ENCODE results near the gene APBB1IP. TPM values are rescaled to one million over a fixed set of nuclear protein-coding genes. Genes with fewer than 3 reads are reported as not detected.
"Not testable (repeated sequence)": the region's sequence is repeated elsewhere in the genome, so short reads cannot be mapped to it uniquely, and the experiment has no call there.

Gene APBB1IP
- total RNA-seq, 1 experiment from 2014 or later, result not detected

- no peak for ATAC-seq
- POLR2A ChIA-PET (ENCODE audit: unreplicated experiment), result no interaction called here
- no peaks in the 10 kb centered on the region for H3K9me3 ChIP-seq (ENCODE audit: low read length)
- no peaks in the 10 kb centered on the region for H3K27me3 ChIP-seq (ENCODE audit: low read length)
- H3K4me1 ChIP-seq (ENCODE audit: insufficient read depth, low read length), result peaks cover 45% of the 10 kb centered on the region
- H3K36me3 ChIP-seq (ENCODE audit: low read depth, low read length), result no peaks in the 10 kb centered on the region
- H3K4me3 ChIP-seq (ENCODE audit: low read length), result peak overlapping the region; percentile 45; the same call in 1 of the 2 replicates
- H3K27ac ChIP-seq (ENCODE audit: low read length), result peak overlapping the region; percentile 99
- H3K79me2 ChIP-seq (ENCODE audit: low read length), result no peaks in the 10 kb centered on the region
- no TSS peak for BruUV-seq (replicated peaks)
- peak overlapping the region; percentile 80 for H3K4me2 ChIP-seq (ENCODE audit: low read length)
- no peaks in the 10 kb centered on the region for H4K20me1 ChIP-seq (ENCODE audit: low read length)
- CTCF ChIA-PET, result no interaction called here
- TF ChIP-seq EZH2phosphoT487 (IDR thresholded peaks at IDR 0.05; ENCODE audit: borderline replicate concordance, low read length) (no peak), CTCF (conservative IDR thresholded peaks at IDR 0.05; ENCODE audit: low read depth, low read length) (no peak), EZH2 (IDR thresholded peaks at IDR 0.05; ENCODE audit: low read length, unreplicated experiment) (no peak)
- no peaks in the 10 kb centered on the region for H3F3A ChIP-seq (ENCODE audit: low read length, unreplicated experiment)
- peak overlapping the region; percentile 87 for H3K9ac ChIP-seq (ENCODE audit: low read length)
- H2AFZ ChIP-seq (ENCODE audit: low read length), result peak overlapping the region; percentile 9; the same call in 1 of the 2 replicates
- no peaks in the 10 kb centered on the region for H3K9me2 ChIP-seq (replicated peaks; ENCODE audit: low read length)
- intact Hi-C loops (cut with micrococcal nuclease), result no loop called here
- peak; percentile 82 for DNase-seq
Observed at GRCh38 chr10:26486990-26487850, 49.1 kb downstream of the APBB1IP start.

- TF ChIP-seq CTCF (conservative IDR thresholded peaks at IDR 0.05; ENCODE audit: low read depth, low read length), result no peak
- TF ChIP-seq EZH2 (IDR thresholded peaks at IDR 0.05; ENCODE audit: low read length, unreplicated experiment), result no peak
- no peak for TF ChIP-seq EZH2phosphoT487 (IDR thresholded peaks at IDR 0.05; ENCODE audit: borderline replicate concordance, low read length)
- intact Hi-C loops (cut with micrococcal nuclease), result no loop called here
- no TSS peak for BruUV-seq (replicated peaks)
- Histone ChIP-seq H3K4me3 (ENCODE audit: low read length) (no peak overlapping the region), H3F3A (ENCODE audit: low read length, unreplicated experiment) (no peaks in the 10 kb centered on the region), H3K4me2 (ENCODE audit: low read length) (0 out of 2 replicates have a peak overlapping the region, but pooled peaks have one; percentile 19), H4K20me1 (ENCODE audit: low read length) (no peaks in the 10 kb centered on the region), H2AFZ (ENCODE audit: low read length) (peak overlapping the region; percentile 42; the same call in 1 of the 2 replicates), H3K79me2 (ENCODE audit: low read length) (no peaks in the 10 kb centered on the region), H3K9me3 (ENCODE audit: low read length) (no peaks in the 10 kb centered on the region), H3K27ac (ENCODE audit: low read length) (peak overlapping the region; percentile 99), H3K4me1 (ENCODE audit: insufficient read depth, low read length) (peaks cover 42% of the 10 kb centered on the region), H3K9ac (ENCODE audit: low read length) (peak overlapping the region; percentile 60), H3K9me2 (replicated peaks; ENCODE audit: low read length) (no peaks in the 10 kb centered on the region), H3K27me3 (ENCODE audit: low read length) (no peaks in the 10 kb centered on the region), H3K36me3 (ENCODE audit: low read depth, low read length) (no peaks in the 10 kb centered on the region)
- CTCF ChIA-PET, result no interaction called here
- POLR2A ChIA-PET (ENCODE audit: unreplicated experiment), result no interaction called here
- no peak for ATAC-seq
- peak; percentile 63 for DNase-seq
Observed at GRCh38 chr10:26488344-26488743, 50.2 kb downstream of the APBB1IP start.

- BruUV-seq (replicated peaks), result no TSS peak
- Histone ChIP-seq H3K4me1 (ENCODE audit: insufficient read depth, low read length) (peaks cover 37% of the 10 kb centered on the region), H2AFZ (ENCODE audit: low read length) (0 out of 2 replicates have a peak overlapping the region, but pooled peaks have one; percentile 42), H3F3A (ENCODE audit: low read length, unreplicated experiment) (no peaks in the 10 kb centered on the region), H3K4me2 (ENCODE audit: low read length) (no peak overlapping the region), H3K27me3 (ENCODE audit: low read length) (no peaks in the 10 kb centered on the region), H3K36me3 (ENCODE audit: low read depth, low read length) (no peaks in the 10 kb centered on the region), H4K20me1 (ENCODE audit: low read length) (no peaks in the 10 kb centered on the region), H3K4me3 (ENCODE audit: low read length) (no peak overlapping the region), H3K79me2 (ENCODE audit: low read length) (no peaks in the 10 kb centered on the region), H3K27ac (ENCODE audit: low read length) (peak overlapping the region; percentile 99), H3K9ac (ENCODE audit: low read length) (peak overlapping the region; percentile 43; the same call in 1 of the 2 replicates), H3K9me2 (replicated peaks; ENCODE audit: low read length) (no peaks in the 10 kb centered on the region), H3K9me3 (ENCODE audit: low read length) (no peaks in the 10 kb centered on the region)
- ATAC-seq (no peak), DNase-seq (no peak)
- intact Hi-C loops (cut with micrococcal nuclease), result no loop called here
- TF ChIP-seq CTCF (conservative IDR thresholded peaks at IDR 0.05; ENCODE audit: low read depth, low read length) (no peak), EZH2 (IDR thresholded peaks at IDR 0.05; ENCODE audit: low read length, unreplicated experiment) (no peak), EZH2phosphoT487 (IDR thresholded peaks at IDR 0.05; ENCODE audit: borderline replicate concordance, low read length) (no peak)
- ChIA-PET POLR2A (ENCODE audit: unreplicated experiment) (no interaction called here), CTCF (no interaction called here)
Observed at GRCh38 chr10:26489081-26489480, 50.9 kb downstream of the APBB1IP start.

GRCh38 chr10:26490367-26490766 lies 52.2 kb downstream of the APBB1IP start:
- ATAC-seq; CTCF ChIA-PET; BruUV-seq (replicated peaks); H3K4me2 ChIP-seq (ENCODE audit: low read length); H3K79me2 ChIP-seq (ENCODE audit: low read length); H3K4me3 ChIP-seq (ENCODE audit: low read length); DNase-seq; H3K36me3 ChIP-seq (ENCODE audit: low read depth, low read length); H3F3A ChIP-seq (ENCODE audit: low read length, unreplicated experiment); intact Hi-C loops (cut with micrococcal nuclease); H3K27me3 ChIP-seq (ENCODE audit: low read length); H3K9ac ChIP-seq (ENCODE audit: low read length); H4K20me1 ChIP-seq (ENCODE audit: low read length); POLR2A ChIA-PET (ENCODE audit: unreplicated experiment); H3K27ac ChIP-seq (ENCODE audit: low read length); H3K9me2 ChIP-seq (replicated peaks; ENCODE audit: low read length); H2AFZ ChIP-seq (ENCODE audit: low read length); H3K9me3 ChIP-seq (ENCODE audit: low read length): not testable (repeated sequence)
- H3K4me1 ChIP-seq (ENCODE audit: insufficient read depth, low read length), result peaks cover 32% of the 10 kb centered on the region

Measured in PC-3 (cell line).